GM21737 (cell line): ENCODE data around the gene NPTN.

ENCODE experiments used
- ATAC-seq: cut with Tn5 transposase; IDR thresholded peaks from one replicate; pipeline ENCODE4 v1.9.1; 2021; ENCODE audit warnings: mild to moderate bottlenecking, moderate library complexity; ENCODE audit not compliant: unreplicated experiment

Gene NPTN

DNA sequence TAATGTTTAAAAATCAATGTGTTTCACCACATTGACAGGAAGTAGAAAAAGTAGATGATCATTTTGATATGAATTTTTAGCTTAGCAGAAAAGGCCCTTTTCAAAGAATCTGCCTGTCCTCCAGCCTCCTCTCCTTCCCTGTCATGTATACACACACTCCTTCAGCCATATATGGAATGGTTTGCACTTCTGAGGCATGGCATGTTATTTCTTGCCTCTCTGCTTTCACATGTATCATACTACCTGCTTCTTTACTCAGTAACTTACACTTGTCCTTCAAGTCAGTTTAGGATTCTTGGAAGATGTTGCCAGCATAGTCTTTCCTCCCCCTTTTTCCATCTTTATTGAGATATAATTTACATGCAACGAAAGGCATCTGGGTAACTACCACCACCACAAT, 111.2 kb downstream of the NPTN start:
- ATAC-seq = no peak

- ATAC-seq = no peak
Measured at GRCh38 chr15:73518876-73519733, 114.1 kb downstream of the NPTN start.

DNA sequence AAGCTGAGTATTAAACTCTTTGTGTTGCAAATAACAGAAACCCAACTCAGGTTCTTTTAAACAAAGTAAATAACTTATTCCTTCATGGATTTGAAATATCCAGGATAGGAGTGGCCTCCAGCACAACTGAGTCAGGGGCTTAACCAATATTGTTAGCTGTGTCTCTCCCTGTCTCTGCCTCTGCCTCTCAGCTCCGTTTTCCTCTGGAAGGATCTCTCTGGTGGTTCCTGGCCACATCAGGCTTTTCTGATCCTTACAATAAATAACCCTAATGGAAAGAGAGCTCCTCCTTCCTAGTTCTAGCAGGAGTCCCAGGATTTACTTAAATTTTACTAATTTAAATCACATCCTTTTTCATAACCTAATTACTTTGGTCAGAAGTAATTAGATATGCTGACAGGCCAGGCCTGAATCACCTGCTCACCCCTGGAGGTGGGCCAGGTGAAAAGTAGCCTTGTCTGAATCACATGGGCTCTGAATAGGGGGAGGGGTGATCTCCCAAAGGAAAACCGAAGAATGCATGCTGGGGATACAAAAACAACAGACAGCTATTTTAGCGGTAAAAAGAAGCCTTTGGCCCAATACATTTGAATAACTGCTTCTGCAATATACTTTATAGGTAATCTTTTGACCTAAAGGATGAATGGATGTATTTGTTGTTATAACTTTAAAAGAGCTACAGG, 114.9 kb downstream of the NPTN start:
- no peak for ATAC-seq

DNA sequence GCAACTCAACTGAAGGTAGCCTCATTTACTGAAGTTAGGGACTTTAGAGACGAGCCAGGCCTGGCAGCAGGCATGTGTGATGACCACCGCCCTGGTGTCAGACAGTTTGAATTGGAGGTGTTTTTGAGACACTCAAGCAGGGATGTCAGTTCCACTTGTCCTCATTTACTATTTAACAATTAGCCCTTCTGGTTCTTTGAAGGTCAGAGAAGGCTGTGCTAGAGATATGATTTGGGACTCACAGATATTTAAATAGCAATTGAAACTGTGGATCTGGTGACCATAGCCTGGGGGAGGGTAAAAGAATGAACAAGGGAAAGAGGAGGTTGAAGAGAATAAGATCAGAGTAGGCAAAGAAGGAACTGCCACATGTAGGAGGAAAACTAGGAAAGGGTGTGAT, 115.6 kb downstream of the NPTN start:
- ATAC-seq = no peak

DNA sequence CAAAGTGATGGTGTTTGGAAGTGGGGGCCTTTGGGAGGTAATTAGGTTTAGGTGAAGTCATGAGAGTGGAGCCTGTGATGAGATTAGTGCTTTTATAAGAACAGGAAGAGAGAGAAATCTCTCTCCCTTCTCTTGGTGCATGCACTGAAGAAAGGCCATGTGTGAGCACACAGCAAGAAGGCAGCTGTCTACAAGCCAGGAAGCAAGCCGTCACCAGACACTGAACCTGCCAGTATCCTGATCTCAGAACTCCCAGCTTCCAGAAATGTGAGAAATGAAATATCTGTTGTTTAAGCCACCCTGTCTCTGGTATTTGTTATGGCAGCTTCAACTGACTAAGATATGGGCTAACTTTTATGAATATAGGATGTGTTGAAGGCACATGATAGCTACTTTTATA, 117.7 kb downstream of the NPTN start:
- ATAC-seq = no peak
